CMK (cell line): Measurements from ENCODE around the gene KIF26A.
"Not testable (repeated sequence)": the region's sequence is repeated elsewhere in the genome, so short reads cannot be mapped to it uniquely, and the experiment has no call there.

Experiments used
- DNase-seq: peaks from one replicate; pipeline ENCODE4 v3.0.0-alpha.2; 2010; ENCODE audit warnings: low read depth

KIF26A gene

DNA sequence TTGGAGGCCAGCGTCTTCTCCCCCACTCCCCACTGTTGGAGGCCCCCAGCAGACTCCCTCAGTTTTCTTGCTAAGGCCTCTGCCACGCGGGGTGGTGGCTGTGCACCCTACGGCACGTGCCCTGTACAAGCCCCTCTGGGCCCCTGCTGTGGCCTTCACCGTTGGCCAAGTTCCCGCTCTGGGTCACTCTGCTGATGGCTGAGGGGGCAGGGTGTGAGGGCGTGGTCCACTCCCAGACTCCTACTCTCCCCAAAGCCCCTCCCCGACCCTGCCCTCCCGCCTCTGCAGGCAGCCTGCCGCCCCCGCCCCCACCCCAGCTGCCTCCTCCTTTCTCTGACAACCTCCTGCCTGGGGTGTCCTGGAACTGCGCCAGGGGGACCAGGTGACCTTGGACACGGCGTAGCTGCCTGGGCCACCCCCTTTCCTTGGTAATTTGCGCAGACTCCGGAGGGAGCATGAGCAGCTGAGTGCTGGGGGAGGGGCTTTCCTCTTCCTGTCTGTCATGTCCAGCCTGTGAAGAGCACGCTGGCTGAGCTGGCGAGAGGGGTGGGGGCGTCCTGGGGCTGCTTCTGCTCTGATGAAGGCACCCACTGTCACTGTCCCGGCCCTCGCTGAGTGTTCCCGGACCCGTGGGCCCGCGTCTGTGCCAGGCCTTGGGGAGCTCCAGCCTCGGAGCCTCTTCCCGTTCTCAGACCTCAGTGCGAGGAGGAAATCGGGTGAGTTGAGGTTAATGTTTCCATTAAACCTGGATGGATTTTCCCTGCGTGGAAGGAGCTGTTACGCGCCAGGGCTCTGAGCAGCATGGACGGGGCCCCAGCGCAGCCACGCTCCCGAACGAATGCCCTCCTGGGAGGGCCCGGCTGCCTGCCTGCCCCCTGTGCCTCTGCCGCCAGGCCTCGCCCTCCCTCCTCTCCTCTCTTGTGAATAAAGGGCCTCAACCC, 85.0 kb downstream of the KIF26A start:
- DNase-seq, result peak; percentile 2

DNA sequence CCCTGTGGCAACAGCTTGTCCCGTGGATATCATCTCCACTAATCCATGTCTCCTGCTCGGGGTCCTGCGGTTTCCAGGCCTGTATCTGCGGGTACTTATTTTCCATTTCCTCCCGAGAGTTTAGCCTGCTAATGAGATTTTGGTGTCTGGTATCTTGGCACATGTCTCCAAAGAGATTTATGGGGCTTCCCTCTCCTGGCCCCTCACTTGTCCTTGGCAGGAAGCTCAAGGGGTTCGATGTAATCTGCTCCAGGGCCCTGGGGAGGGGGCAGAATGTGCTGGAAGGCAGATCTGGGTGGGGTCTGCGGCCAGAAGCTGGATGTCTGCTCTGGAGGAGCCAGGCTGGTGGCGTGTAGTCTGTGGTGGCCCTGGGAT, 85.7 kb downstream of the KIF26A start:
- no peak for DNase-seq

DNA sequence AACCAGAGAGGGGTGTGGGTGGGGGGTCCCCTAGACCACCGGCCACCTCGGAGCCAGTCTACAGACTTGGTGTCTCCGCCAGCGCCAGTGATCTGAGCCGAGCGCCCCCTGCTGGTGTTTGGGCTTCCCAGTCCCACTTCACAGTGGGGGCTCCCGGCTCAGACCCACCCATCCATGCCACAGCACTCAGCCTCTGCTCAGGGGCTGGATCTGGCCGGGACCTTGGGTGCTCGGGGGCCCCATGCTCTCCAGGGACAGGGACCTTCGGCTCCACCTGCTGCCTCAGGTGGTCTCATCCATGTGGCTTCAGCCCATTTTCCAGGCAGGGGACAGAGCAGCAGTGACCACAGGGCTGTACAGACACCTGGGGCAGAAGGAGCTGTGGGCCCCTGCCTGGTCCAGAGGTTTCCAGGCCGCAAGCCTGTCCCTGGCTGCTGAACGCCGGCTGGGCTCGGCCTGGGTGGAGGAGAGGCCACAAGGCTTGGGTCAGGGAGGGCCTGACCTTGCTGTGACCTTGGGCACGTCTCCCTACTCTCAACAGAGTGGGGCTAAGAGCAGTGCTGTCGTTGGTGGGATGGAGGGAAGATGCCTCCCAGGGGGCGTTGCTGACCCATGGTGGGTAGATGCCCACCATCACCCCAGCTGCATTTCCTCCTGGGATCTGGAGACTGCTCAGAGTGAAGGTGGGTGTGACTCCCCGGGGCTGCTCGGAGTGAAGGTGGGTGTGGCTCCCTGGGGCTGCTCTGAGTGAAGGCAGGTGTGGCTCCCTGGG, 86.3 kb downstream of the KIF26A start:
- no peak for DNase-seq

DNA sequence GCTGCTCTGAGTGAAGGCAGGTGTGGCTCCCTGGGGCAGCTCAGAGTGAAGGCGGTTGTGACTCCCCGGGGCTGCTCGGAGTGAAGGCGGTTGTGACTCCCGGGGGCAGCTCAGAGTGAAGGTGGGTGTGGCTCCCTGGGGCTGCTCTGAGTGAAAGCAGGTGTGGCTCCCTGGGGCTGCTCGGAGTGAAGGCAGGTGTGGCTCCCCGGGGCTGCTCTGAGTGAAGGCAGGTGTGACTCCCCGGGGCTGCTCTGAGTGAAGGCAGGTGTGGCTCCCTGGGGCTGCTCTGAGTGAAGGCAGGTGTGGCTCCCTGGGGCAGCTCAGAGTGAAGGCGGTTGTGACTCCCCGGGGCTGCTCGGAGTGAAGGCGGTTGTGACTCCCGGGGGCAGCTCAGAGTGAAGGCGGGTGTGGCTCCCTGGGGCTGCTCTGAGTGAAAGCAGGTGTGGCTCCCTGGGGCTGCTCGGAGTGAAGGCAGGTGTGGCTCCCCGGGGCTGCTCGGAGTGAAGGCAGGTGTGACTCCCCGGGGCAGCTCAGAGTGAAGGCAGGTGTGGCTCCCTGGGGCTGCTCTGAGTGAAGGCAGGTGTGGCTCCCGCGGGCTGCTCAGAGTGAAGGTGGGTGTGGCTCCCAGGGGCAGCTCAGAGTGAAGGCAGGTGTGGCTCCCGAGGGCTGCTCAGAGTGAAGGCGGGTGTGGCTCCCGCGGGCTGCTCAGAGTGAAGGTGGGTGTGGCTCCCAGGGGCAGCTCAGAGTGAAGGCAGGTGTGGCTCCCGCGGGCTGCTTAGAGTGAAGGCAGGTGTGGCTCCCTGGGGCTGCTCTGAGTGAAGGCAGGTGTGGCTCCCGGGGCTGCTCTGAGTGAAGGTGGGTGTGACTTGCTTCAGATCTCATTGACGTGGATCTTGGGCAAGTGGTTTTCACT, 87.1 kb downstream of the KIF26A start:
- DNase-seq, result not testable (repeated sequence)

DNA sequence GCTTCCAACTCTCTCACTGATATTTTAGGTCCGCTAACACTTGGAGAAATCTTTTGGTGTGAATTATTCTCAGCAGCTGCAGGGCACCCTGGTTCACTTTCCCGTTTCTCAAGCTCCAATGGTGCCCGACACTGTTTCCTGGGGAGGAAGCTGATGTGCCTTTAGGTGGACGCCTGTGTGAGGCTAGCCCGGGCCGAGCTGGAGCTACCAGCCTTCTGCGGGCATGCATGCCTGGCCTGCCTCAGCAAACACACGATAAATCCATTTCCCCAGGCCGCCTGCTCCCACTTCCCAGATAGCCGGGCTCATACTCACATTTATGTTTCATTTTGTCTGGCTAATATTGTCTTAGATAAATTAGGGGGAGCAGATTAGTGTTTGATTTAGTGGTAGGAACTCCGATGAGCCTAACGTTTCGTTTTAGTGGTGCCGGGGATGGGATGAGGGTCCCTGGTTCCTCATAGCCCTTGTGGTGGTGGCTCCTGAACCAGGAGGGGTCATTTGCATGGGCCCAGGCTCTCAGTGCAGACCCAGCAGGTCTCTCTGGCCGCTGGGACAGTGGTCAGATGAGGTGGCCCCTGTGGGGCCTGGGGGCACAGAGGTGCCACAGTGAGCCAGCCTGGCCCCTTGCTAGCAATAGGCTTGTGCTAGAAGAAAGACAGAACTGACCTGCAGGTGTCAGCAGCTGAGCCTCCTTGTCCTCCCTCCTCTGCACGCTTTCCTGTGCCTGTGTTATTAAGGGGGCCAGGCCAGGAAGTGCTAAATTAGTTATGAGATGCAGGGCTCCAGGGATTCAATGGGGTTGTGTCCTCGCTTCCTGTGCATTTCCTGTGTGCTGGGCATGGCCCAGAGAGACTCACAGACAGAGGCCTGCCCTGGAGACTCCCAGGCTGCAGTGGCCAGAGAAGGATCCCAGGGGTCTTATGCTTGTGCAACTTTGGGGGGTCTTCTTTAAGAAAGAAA, 88.3 kb downstream of the KIF26A start:
- DNase-seq, result no peak

DNA sequence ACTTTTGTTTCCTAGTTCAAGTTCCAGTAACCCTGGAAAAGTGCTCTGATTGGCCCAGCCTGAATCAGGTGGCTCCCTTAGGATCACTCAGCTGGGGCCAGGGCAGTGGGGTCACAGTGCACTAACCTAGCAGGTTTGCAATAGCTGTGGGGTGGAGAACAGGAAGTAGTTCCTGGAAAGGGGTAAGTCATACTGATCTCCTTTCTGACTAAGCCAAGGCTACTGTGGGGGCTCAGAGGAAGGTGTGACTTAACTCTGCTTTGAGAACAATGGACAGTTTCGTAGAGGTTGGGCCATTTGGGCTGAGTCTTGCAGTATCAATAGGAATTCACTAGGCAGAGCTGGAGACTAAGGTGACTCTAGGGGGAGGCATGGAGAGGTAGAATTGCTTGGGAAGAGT, 89.4 kb downstream of the KIF26A start:
- no peak for DNase-seq

DNA sequence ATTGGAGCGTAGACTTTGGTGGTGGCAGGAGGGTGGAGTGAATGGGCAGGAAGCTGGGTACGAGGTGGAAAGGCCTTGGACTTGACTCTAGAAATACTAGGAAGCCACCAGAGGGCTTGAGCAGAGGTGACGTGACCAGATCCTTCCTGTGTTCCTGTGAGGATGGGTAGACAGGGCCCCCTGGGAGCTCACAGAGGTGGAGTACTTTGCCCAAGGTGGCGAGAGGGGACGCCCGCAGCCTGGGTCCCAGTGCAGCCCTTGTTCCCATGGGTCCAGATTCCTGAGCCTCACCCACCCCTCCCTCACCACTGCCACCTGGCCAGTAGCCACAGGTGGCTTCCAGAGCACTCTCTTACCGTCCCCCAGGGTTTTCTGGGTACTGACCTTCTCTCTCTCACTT, 89.8 kb downstream of the KIF26A start:
- DNase-seq, result no peak

DNA sequence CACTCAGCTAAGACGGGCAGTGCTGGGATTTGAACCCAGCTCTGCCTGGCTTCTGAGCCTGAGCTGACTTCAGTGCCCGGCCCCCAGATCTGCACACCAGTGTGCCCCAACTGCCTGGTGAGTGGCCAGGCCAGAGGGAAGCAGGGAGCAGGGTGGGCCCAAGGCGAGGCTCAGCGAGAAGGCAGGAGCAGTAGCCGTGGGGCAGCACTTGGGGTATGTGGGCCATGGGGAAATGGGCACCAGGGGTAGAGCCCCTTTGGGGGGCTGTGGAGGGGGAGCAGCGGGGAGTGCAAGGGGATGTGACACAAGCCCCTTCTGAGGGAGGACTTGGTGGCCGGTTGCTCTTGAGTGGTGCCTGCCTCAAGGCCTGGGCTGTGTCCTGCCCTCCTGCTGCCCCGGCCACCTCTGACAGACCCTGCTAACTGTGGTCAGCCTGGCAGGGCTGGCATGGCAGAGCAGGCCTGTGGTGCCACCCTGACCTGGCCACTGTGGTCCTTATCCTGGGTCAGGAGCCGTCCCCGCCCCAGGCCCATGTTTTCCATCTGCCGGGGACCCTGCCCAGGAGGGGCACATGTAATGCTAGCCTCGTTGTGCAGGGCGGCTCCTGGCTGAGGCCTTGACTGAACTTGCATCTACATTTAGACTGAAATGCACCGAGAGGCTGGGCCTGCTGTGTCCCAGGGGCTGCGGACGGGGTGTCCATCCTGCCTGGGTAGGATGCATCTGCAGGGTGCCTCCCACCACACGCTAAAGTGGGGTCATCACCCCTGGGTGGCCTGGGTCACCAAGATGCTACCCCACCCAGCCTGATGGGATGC, 90.5 kb downstream of the KIF26A start:
- DNase-seq, result no peak

DNA sequence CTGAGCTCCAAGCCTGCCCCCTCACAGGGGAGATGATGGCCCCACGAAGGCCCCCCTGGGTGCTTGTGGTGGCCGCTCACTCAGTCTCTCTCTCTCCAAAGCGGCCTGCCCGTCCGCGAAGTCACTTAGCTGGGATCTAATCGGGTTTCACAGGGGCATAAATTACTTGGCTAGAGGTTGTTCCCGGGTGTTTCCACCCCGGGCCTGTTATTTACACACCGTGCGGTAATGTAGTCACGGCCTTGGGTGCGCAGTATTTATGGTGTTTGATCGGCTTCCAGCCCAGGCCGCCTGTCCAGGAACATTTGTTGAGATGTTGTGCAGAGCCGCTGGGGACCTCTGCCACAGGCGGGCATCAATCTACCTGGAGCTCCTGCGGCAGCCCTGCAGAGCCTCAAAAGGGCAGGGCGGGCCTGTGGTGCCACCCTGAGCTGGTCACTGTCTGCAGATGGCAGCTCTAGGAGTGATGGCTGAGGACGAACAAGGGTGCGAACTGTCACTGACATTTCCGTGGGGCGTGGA, 91.2 kb downstream of the KIF26A start:
- DNase-seq, result no peak

DNA sequence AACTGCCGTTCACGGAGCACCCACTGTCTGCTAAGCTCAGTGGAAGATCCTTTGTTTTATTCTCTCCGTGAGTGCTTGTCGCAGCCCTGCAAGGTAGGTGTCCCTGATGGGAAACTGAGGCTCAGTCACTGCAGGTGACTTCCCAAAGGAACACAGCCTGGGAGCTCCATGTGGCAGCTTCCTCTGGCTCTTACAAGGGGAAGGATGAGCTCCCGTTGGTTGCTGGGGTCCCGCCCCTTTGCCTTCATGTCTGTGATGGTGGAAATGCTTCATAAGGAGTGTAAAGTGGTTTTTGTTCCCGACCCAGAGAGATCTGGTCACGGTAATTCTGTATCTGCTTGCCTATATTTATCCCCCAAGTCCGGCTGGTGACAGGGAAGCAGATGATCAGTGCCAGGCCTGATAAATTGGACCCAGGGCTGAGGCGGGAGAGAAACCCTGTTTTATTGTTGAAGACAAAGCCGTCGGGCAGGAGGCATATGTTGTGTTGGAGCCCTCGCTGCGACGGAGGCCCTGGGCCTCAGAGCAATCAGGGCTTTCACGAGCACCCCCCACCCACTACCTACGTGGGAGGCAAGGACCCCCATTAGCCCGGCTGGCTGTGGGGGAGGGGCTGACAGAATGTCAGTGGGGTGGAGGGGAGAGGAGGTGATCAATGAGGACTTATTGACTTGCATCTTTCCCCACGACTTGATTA, 91.9 kb downstream of the KIF26A start:
- DNase-seq, result no peak
